Measurements from ENCODE around the gene FAAP100. TPM values are rescaled to one million over a fixed set of nuclear protein-coding genes. Genes with fewer than 3 reads are reported as not detected.

FAAP100 gene
- total and polyA plus RNA-seq, 2 donors: 14.0 to 21.0 TPM

DNA sequence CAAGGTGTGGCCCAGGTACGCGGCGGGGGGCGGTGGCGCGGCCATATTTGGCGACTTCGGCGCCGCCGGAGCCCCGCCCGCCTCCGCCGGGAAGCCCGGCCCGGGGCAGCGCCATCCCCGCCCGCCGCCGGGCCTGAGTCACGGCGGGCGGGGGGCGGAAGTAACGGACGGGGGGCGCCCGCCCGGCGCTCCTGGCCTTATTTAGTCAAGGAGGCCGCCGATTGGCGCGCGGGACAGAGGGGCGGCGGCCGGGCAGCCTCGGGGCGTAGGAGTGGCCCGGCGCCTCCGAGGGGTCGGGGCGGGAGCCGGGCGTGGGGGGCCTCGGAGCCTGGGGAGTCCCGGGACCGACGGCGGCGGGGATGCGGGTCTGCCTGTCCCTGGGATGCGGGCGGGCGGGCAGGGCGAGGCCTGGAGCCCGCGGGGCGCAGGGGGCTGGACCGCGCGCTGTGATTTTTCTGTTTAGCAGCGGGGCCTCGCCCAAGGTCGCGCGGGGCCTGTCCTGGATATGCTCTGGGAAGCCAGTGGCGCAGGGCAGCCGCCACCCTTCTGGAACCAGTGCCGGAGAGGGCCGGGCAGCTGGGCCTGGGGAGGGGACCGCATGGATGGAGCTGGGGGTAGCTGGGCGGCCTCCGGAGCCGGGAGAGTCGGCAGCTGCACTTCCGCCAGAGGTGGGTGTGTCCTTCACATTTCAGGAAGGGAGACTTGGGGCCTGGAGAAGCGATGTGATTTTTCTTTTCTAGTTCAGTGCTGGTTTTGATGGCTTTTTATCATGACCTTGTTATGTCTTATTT lies 37.2 kb downstream of the FAAP100 start:
- Histone ChIP-seq H3K4me1 (ENCODE audit: insufficient read depth) (no peaks in the 10 kb centered on the region), H3K36me3 (ENCODE audit: insufficient read depth) (peaks cover 4% of the 10 kb centered on the region), H3K4me3 (ENCODE audit: low read depth, low read length) (peak overlapping the region; percentile 81), H3K27ac (ENCODE audit: low read depth) (peak overlapping the region; percentile 99)
- DNase-seq (ENCODE audit: extremely low spot score): no peak
- WGBS: under 1% methylated on average over 82 of the region's 82 CpGs

DNA sequence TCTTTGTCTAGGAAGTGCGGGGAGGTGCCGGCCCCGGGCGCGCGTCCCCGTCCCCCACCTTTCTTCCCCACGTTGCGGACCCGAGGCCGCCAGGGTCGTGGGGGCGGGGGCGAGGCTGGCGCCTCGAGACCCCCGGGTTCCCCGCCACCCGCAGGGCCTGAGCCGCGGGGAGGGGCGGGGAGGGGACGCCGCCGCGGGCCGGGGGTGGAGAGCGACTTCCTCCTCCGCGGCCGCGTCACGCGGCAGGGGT lies 37.7 kb downstream of the FAAP100 start:
- H3K4me1 ChIP-seq (ENCODE audit: insufficient read depth): no peaks in the 10 kb centered on the region
- H3K36me3 ChIP-seq (ENCODE audit: insufficient read depth): peaks cover 4% of the 10 kb centered on the region
- peak overlapping the region; percentile 99 for H3K27ac ChIP-seq (ENCODE audit: low read depth)
- WGBS: 1% methylated on average over 33 of the region's 34 CpGs
- DNase-seq (ENCODE audit: extremely low spot score): no peak
- H3K4me3 ChIP-seq (ENCODE audit: low read depth, low read length): peak overlapping the region; percentile 81

DNA sequence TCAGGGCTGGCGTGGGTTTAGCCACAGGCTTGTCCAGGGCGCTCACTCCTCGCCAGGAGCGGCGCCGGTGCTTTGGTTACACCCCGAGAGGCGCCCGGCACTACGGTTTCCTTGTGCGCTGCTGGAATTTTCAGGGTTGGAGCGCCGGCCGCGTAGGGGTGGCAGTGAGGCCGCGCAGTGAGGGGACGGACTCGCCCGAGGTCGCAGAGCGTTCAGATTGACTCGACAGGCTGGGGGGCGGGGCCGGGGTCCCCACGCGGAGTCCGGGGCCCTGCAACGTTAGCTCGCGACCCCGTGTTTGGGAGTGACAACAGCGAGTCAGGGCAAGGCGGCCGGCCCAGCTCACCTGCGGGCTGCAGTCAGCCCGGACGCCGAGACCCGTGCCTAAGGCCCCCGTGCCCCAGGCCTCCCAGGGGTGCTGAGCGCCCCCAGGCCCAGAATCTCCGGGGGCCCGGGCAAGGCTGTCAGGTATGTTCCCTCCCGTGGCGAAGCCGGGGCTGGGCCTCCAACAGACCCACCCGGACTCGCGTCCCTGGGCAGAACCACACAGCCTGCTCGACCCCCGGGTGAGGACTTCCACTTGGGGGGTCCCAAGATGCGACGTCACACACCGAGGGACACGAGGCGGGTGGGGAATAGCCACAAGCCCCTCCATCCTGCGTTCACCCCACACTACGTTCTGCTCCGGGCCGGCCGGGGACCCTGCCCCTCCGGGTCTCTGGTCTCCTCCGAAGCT lies 38.2 kb downstream of the FAAP100 start:
- peak overlapping the region; percentile 81 for H3K4me3 ChIP-seq (ENCODE audit: low read depth, low read length)
- peak overlapping the region; percentile 99 for H3K27ac ChIP-seq (ENCODE audit: low read depth)
- DNase-seq (ENCODE audit: extremely low spot score): no peak
- no peaks in the 10 kb centered on the region for H3K4me1 ChIP-seq (ENCODE audit: insufficient read depth)
- H3K36me3 ChIP-seq (ENCODE audit: insufficient read depth): peaks cover 4% of the 10 kb centered on the region
- under 1% methylated on average over 64 of the region's 64 CpGs for WGBS

DNA sequence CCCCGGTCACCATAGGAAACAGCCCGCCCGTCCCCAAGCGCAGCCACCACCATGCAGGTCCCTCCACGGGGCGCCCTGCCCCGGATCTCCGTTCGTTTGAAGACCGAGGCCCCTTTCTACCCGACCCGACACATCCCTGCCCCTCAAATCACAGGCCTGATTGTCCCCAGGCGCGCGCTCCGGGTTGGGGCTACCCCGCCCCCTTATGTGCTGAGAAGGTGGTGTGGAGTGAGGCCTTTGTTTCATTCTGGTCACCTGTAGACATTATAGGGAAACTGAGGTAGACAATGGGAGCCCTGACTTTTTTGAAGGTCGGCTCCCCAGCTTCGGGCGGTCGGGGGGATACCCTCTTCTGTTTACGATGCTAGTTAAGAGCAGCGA lies 38.8 kb downstream of the FAAP100 start:
- H3K4me3 ChIP-seq (ENCODE audit: low read depth, low read length): peak overlapping the region; percentile 81
- H3K4me1 ChIP-seq (ENCODE audit: insufficient read depth): no peaks in the 10 kb centered on the region
- WGBS: under 1% methylated on average over 23 of the region's 23 CpGs
- H3K27ac ChIP-seq (ENCODE audit: low read depth): peak overlapping the region; percentile 99
- H3K36me3 ChIP-seq (ENCODE audit: insufficient read depth): peaks cover 4% of the 10 kb centered on the region
- no peak for DNase-seq (ENCODE audit: extremely low spot score)

DNA sequence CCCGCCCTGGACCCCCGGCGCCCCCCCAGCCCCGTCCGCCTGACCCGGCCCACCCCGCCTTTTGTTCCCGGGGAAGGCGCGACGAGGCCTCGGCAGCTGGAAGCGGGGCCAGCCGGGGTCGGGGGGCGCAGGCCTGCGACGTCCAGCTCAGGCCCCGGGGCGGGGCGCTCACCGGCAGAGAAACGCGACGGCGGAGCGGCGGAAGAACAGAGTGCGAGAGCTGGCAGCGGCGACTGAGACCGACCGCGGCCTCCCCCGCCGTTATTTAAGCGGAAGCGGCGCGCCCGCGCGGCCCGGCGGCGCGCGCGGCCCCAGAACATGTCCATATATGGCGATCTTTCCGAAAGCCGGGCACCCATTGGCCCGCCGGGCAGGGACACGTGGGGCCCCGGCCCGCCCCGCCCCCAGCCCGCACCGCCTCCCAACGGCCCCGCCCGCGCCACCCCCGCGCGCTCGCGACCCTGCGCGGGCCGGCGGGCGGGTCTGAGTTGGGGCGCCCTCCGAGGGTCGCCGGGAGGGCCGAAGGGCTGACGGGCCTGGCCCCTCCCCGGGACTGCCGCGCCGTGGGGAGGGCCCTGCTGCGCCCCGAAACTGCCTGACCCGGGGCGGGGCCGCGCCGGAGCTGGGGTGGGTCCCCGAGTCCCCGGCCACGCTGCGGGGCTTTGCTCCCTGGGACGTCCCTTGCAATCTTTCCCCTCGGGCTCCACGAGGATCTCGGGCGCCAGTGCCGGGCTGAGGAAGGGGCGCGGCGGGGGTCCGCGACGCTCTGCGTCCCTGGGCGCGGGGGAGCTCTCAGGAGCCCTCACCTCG lies 39.4 kb downstream of the FAAP100 start, which contains the start of gene ACTG1:
TSS of gene ACTG1 (minus strand) at position 238 of the 810 bp plus-strand sequence. CDS start 445 bp downstream, outside the sequence.
- under 1% methylated on average over 111 of the region's 111 CpGs for WGBS
- peak; percentile 78 for DNase-seq (ENCODE audit: extremely low spot score)
- H3K27ac ChIP-seq (ENCODE audit: low read depth): peak within 1 kb of the TSS; percentile 99
- H3K4me1 ChIP-seq (ENCODE audit: insufficient read depth): no peaks in the 10 kb centered on the region
- peak within 1 kb of the TSS; percentile 97 for H3K4me3 ChIP-seq (ENCODE audit: low read depth, low read length)
- H3K36me3 ChIP-seq (ENCODE audit: insufficient read depth): peaks cover 4% of the 10 kb centered on the region

DNA sequence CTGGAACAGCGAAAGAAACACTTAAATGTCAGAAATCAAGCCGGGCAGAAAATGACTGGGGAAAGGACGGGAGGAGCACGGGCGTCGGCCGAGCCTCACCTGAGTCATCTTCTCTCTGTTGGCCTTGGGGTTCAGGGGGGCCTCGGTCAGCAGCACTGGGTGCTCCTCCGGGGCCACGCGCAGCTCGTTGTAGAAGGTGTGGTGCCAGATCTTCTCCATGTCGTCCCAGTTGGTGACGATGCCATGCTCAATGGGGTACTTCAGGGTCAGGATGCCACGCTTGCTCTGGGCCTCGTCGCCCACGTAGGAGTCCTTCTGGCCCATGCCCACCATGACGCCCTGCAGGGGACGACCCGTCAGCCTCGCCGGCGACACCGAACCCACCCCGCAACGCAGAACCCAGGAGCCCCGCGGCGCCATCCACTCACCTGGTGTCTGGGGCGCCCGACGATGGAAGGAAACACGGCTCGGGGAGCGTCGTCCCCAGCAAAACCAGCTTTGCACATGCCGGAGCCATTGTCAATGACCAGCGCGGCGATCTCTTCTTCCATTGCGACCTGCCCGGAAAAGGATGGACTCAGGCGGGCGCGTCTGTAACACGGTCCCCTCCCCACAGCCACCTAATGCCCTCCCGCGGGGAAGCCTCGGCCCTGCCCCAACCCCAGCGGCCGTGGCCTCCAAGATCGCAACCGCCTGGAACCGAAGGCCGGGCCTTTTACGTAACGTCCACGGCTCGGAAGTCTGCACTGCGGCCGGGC lies 40.2 kb downstream of the FAAP100 start:
- Histone ChIP-seq H3K4me1 (ENCODE audit: insufficient read depth) (no peaks in the 10 kb centered on the region), H3K4me3 (ENCODE audit: low read depth, low read length) (peak overlapping the region; percentile 97), H3K36me3 (ENCODE audit: insufficient read depth) (peaks cover 4% of the 10 kb centered on the region), H3K27ac (ENCODE audit: low read depth) (peak overlapping the region; percentile 90)
- no peak for DNase-seq (ENCODE audit: extremely low spot score)
- under 1% methylated on average over 62 of the region's 62 CpGs for WGBS

- H3K4me3 ChIP-seq (ENCODE audit: low read depth, low read length): peak overlapping the region; percentile 97
- peak overlapping the region; percentile 63 for H3K27ac ChIP-seq (ENCODE audit: low read depth)
- H3K36me3 ChIP-seq (ENCODE audit: insufficient read depth): peaks cover 4% of the 10 kb centered on the region
- 2% methylated on average over 9 of the region's 9 CpGs for WGBS
- H3K4me1 ChIP-seq (ENCODE audit: insufficient read depth): no peaks in the 10 kb centered on the region
- DNase-seq (ENCODE audit: extremely low spot score): no peak
Measured at GRCh38 chr17:81511554-81511803, 40.7 kb downstream of the FAAP100 start.

DNA sequence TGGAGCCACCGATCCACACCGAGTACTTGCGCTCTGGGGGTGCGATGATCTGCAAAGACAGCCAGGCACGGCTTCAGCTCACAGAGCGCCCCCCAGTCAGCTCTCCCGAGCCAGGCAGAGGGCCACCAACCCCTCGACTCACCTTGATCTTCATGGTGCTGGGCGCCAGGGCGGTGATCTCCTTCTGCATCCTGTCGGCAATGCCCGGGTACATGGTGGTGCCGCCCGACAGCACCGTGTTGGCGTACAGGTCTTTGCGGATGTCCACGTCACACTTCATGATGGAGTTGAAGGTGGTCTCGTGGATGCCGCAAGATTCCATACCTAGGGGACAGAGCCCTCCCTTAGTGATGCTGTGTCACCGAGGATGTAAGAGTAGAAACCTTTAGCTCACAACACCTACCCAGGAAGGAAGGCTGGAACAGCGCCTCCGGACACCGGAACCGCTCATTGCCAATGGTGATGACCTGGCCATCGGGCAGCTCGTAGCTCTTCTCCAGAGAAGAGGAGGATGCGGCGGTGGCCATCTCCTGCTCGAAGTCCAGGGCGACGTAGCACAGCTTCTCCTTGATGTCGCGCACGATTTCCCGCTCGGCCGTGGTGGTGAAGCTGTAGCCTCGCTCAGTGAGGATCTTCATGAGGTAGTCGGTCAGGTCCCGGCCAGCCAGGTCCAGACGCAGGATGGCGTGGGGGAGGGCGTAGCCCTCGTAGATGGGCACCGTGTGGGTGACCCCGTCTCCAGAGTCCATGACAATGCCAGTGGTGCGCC lies 41.2 kb downstream of the FAAP100 start:
- WGBS: 3% methylated on average over 48 of the region's 48 CpGs
- peak overlapping the region; percentile 63 for H3K27ac ChIP-seq (ENCODE audit: low read depth)
- H3K4me1 ChIP-seq (ENCODE audit: insufficient read depth): no peaks in the 10 kb centered on the region
- peak overlapping the region; percentile 97 for H3K4me3 ChIP-seq (ENCODE audit: low read depth, low read length)
- H3K36me3 ChIP-seq (ENCODE audit: insufficient read depth): peaks cover 4% of the 10 kb centered on the region
- no peak for DNase-seq (ENCODE audit: extremely low spot score)

GRCh38 chr17:81509972-81510784 lies 42.0 kb downstream of the FAAP100 start:
- H3K36me3 ChIP-seq (ENCODE audit: insufficient read depth): peaks cover 4% of the 10 kb centered on the region
- 5% methylated on average over 22 of the region's 22 CpGs for WGBS
- H3K27ac ChIP-seq (ENCODE audit: low read depth): peak overlapping the region; percentile 55
- DNase-seq (ENCODE audit: extremely low spot score): no peak
- H3K4me1 ChIP-seq (ENCODE audit: insufficient read depth): no peaks in the 10 kb centered on the region
- H3K4me3 ChIP-seq (ENCODE audit: low read depth, low read length): peak overlapping the region; percentile 97

GRCh38 chr17:81509207-81509971 lies 42.8 kb downstream of the FAAP100 start:
- H3K4me3 ChIP-seq (ENCODE audit: low read depth, low read length): peak overlapping the region; percentile 97
- peak overlapping the region; percentile 34 for H3K27ac ChIP-seq (ENCODE audit: low read depth)
- WGBS: 19% methylated on average over 12 of the region's 12 CpGs
- no peaks in the 10 kb centered on the region for H3K4me1 ChIP-seq (ENCODE audit: insufficient read depth)
- DNase-seq (ENCODE audit: extremely low spot score): no peak
- peaks cover 4% of the 10 kb centered on the region for H3K36me3 ChIP-seq (ENCODE audit: insufficient read depth)

DNA sequence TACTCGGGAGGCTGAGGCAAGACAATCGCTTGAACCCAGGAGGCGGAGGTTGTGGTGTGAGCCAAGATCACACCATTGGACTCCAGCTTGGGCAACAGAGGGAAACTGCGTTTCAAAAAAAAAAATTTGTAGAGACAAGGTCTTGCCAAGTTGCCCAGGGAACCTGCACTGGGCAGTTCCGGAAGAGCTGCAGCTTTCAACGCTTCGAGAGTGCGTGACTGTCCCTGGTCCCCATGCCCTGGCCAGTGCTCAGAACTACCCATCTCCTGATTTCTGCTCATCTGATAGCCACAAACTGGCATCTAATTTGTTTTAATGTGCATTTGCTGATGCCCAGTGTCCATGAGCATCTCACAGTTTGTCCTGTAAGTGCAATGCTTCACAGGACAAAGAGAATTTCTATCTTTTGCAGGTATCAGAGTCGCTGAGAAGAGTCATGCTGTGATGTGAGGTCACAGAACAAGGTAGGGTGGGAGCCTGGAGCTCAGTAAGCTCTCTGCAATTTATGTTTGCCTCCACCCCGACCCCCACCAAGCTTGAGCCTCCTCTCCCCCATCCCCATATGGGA lies 43.4 kb downstream of the FAAP100 start:
- WGBS: 53% methylated on average over 10 of the region's 10 CpGs
- Histone ChIP-seq H3K27ac (ENCODE audit: low read depth) (no peak overlapping the region), H3K36me3 (ENCODE audit: insufficient read depth) (peaks cover 4% of the 10 kb centered on the region), H3K4me3 (ENCODE audit: low read depth, low read length) (peak overlapping the region; percentile 97), H3K4me1 (ENCODE audit: insufficient read depth) (no peaks in the 10 kb centered on the region)
- DNase-seq (ENCODE audit: extremely low spot score): no peak

Measured in urinary bladder (tissue), 4 donors.